Brain pericyte (primary cell): ENCODE data around the gene COL23A1.

ENCODE experiments used
- DNase-seq: peaks from one replicate; pipeline ENCODE4 v3.0.0-alpha.2; 2012; ENCODE audit warnings: low read depth, low spot score

COL23A1 gene

GRCh38 chr5:178462076-178462475 is 128.1 kb downstream of the COL23A1 start:
- no peak for DNase-seq

DNA sequence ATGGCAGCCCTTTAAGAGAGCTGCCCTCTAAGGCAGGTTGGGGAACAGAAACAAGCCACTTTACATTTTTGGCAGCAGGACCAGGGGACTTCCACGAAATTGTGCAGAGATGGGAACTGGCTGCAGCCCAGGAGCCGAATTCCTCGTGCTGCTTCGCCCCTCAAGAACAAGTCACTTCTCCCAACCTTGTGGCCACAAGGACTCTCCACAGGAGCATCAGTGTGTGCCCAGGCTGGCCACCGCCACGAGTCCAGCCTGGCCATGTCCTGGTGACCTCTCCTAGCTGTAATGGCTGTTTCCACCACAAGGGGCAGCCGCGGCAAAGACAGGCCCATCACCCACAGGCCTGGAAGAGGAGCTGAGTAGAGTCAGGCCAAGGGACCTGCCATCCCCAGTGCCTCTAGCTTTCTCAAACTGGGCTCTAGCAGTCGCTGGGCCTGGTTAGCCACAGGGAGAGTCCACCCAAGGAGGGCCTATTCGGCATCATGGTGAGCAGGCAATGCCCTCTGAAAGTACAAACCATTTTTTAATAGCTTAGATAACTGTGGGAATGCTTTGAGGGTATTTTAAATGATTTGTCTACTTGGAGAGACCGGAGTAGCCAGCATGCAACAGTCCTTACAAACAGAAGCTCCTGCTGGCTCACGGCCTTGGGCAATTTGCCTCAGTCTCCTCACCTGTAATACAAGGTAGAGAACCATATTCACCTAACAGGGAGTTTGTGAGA is 129.0 kb downstream of the COL23A1 start:
- DNase-seq: no peak

GRCh38 chr5:178460598-178460997 is 129.6 kb downstream of the COL23A1 start:
- no peak for DNase-seq

DNA sequence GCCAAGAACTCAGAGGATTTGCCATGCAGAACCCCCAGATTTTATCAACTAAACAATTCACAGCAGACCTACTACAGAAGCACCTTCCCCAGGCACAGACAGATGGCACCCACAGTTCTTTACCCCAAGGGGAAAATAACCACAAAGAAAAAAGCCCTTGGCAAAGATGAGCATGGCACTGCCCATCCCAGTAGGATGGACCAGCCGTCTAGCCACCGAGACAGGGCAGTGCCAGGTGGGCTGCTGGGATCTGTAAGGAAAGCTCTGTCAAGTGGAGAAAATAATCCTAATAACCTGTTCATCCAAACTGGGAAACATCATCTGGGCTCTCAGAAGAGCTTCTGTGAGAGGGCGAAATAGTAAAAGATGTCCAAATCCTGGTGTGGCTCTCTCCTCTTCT is 130.0 kb downstream of the COL23A1 start:
- no peak for DNase-seq

- no peak for DNase-seq
Observed at GRCh38 chr5:178458140-178458539, 132.1 kb downstream of the COL23A1 start.

DNA sequence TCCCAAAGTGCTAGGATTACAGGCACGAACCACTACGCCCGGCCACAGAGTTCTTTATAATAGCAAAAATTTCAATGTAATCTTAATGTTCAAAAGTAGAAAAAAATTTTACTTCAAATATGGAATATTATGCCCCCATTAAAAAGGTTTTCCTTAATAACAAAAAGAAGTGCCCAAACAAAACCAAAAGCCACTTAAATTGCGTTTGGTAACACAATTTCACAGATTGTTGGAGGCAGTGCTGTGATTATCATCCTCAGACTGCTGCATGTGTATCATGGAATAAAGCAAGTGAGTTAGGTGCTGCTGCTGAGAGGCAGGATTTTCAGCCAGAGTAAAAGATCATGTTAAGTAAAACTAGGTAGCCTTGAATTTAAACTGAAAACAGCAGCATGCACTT is 132.7 kb downstream of the COL23A1 start:
- no peak for DNase-seq

DNA sequence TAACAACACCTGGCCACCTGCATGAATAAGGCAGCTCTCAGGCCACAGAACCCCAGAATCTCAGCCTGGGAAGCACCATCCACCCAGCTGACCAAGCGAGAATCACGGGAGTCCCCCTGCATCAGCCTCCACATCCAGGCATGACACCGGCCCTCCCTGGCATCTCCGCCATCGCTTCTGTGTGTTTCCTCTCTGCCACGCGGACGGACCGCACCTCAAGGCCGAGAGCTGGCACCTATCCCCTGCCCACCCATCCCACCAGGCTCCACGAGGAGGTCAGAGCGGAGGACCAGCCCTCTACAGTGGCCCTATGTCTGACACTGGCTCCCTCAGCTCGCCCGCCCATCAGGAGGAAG is 134.7 kb downstream of the COL23A1 start:
- no peak for DNase-seq

DNA sequence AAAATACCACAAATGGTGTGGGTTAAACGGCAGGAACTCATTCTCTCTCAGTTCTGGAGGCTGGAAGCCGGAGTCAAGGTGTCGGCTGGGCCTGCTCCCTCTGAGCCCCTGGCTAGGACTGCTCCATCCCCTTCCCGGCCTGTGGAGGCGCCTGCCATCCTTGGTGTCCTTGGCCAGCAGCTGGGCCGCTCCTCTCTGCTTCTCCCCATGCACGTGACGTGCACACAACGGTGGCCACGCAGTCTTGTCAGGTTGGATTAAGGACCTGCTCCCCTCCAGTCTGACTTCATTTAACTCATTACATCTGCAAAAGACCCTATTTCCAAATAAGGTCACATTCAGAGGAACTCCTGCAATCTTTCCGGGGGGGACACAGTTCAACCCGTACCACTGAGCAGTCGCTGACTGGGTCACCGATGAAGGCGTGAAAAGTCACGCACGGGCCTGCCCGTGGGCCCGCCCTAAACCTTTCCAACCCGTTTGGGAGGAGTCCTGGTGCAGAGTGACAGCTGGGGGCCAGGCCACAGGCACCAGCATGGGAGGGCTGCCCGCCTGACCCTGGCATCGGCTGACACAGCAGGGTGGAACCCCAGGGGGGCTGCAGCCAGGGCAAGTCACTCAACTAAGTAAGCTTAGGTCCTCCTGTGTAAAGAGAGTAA is 135.2 kb downstream of the COL23A1 start:
- no peak for DNase-seq

- no peak for DNase-seq
Observed at GRCh38 chr5:178454303-178454702, 135.9 kb downstream of the COL23A1 start.

DNA sequence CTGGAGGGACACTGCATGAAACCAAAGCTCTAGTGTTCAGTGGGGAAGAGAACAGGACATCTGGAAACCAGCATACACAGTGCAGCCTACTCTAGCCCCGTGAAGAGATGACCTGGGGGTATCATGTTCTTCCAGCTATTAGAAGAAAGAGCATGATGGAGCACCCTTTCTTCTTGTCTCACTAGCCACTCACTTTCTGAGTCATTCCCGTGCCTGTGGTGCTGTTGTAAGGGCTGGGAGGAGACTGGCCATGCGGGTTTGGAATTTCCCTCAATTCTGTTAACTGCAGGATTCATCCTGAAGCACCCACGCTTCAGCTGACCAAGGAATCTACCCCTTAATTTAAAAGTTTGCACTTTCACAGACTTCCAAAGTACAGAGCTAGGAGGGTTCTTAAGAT is 137.0 kb downstream of the COL23A1 start:
- DNase-seq: no peak

GRCh38 chr5:178450121-178451028 is 139.8 kb downstream of the COL23A1 start:
- DNase-seq: no peak

- no peak for DNase-seq
Observed at GRCh38 chr5:178449163-178450070, 140.8 kb downstream of the COL23A1 start.

DNA sequence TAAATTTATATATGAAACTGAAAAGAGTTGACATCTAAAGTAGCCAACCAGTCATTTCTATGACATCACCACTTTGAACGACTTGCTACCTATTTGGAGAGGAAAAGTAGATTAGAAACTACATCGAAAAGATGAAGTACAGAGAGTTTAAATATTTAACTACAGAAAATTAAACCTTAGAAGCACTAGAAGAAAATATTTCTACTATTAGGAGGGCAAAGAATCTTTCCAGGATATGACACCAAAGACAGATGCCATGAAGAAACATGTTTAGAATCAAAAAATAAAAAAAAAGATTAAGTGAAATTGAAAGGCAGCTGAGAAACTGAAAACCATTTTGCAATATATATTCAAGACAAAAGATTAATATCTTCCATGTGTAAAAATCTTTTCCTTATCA is 144.7 kb downstream of the COL23A1 start:
- no peak for DNase-seq

- DNase-seq: no peak
Observed at GRCh38 chr5:178442405-178443257, 147.6 kb downstream of the COL23A1 start.

DNA sequence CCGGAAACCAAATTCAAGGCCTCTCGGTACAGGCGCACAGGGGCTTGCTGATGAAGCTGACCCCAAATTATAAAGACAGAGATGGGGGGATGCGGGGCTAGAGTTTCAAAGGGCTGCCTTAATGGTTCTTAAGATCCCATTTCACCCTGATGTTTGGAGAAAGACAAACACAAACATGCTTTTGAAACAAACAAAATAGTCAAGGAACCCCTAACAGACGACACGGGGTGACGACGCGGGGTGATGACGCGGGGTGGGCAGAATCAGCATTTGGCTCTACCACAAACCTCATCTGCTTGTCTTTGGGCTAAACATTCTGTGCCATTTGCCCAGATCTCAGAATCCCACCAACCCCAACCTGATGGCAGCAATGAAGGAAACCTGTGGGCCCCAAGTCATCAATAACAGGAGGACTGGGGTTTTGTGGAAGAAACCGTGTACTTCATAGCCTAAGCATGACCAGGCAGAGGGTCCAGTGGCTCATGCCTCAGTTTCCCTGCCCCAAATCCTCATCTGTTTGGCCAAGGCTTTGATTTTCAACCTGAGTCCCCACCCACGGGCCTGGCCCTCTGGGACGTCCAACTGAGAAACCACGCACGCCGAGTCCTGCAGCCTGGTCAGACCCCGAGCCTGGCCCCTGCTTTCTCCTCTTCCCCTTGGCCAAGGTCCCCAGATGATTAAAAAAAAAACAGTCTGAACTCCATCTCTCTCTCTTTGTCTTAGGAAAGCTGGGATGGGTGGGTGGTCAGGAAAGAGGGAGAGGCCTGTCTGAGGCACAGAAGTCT is 148.5 kb downstream of the COL23A1 start:
- no peak for DNase-seq

DNA sequence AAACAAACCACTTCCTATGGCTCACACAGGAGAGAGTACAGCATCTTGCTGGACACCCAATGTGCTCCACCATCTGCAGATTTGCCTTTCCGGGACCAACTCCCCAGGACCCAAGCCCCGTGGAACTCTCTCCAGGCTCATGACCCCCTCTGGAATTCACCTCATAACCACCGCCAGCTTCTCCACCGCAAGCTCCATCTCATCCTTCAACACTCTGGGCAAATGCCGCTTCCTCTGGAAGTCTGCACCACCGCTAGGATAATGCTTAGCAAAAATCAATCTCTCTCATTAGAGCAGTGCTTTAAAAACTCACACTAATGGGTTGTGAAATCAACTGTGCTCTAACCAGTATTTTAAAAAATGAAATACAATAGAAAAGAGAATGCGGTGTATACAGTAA is 150.0 kb downstream of the COL23A1 start:
- DNase-seq: no peak

- no peak for DNase-seq
Observed at GRCh38 chr5:178439493-178440180, 150.6 kb downstream of the COL23A1 start.

DNA sequence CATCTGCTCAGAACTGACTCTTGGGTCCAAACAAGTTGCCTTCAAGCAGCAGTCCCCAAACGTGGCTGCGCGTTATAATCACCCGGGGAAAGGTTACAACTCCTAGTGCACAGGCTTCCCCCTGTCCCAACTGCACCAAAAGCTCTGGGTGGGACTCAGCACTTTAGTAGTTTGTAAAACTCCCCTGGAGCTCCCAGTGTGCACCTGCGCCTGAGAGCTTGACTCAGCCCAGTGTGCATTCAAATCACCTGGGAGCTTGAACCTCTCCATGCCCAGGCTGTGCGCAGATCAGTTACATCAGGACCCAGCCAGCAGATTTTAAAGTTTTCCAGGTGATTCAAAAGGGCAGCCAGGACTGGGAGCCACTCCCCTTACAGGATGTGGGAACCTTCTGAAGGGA is 151.4 kb downstream of the COL23A1 start:
- no peak for DNase-seq
